H1 (cell line): ENCODE measurements around the gene FAM83B. TPM values are rescaled to one million over a fixed set of nuclear protein-coding genes. Genes with fewer than 3 reads are reported as not detected.

ENCODE experiments used
- POLR2AphosphoS5 ChIP-seq: IDR thresholded peaks from 2 replicates; pipeline ENCODE4 v1.6.1; 2011; ENCODE audit warnings: low read depth, low read length
- polyA plus RNA-seq, 7 experiments: library from polyadenylated mRNA; depleted of rRNA in 3 of 7; stranded (reverse) in 5 of 7; unstranded in 2 of 7; fragments of >200 nt in 5 of 7; fragments of 200-250 nt in 2 of 7; gene quantifications; 1 replicate in 5 of 7; 2 replicates in 1 of 7; 4 replicates in 1 of 7; pipeline versions ENCODE4 v1.2.1 to v1.2.3, GENCODE V29; 2011 to 2013; ENCODE audit warnings: missing spikeins in 2 of 7, mixed read lengths in 2 of 7
- total RNA-seq: library from RNA; stranded (reverse); fragmentation: NEBNext Ultra II Directional; extraction: Animal tissue kit (Norgen Biotek cat#: 25700); gene quantifications from 2 replicates; pipeline ENCODE4 v1.2.1, GENCODE V29; 2021
- TF ChIP-seq, protein P1 (sequence below): IDR thresholded peaks from 2 replicates; pipeline ENCODE4 v1.6.1; 2012; ENCODE audit warnings: inconsistent platforms

The FAM83B gene
- total and polyA plus RNA-seq, 2 of the 8 experiments (the other 6 are each of a cell fraction or from before 2014, with no cell fraction given) = 0.71 to 5.7 TPM

DNA sequence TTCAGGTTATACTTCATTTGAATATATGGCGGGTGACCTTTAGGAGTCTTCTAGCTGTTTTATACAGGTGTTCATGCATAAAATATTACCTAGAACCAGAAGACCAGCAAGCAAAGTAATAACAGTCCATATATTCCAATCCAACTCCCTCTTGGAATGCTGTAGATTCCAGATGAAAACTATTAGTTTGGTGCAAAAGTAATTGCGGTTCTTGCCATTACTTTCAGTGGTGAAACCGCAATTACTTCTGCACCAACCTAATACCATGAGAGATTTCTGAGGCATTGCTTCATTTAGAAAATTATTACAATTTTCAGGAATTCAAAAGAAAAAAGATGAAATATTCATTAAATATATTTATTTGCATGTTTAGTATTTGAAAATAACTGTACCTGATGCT lies 62.6 kb downstream of the FAM83B start (continued):
- TF ChIP-seq, protein P1, sequence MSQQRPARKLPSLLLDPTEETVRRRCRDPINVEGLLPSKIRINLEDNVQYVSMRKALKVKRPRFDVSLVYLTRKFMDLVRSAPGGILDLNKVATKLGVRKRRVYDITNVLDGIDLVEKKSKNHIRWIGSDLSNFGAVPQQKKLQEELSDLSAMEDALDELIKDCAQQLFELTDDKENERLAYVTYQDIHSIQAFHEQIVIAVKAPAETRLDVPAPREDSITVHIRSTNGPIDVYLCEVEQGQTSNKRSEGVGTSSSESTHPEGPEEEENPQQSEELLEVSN = no peak
- TF ChIP-seq POLR2AphosphoS5 = no peak
